Karpas-422 (cell line): ENCODE measurements around the gene PUS10. TPM values are rescaled to one million over a fixed set of nuclear protein-coding genes. Genes with fewer than 3 reads are reported as not detected.

ENCODE experiments used
- DNase-seq: peaks from one replicate; pipeline ENCODE4 v3.0.0-alpha.2; 2015
- H2AFZ ChIP-seq: fragments of 200-600 bp; sonication (generic); 2 replicates; pipeline ENCODE4 v1.6.1; 2014; ENCODE audit warnings: antibody characterized with exemption, low read length, mixed read lengths
- H3K27ac ChIP-seq: fragments of 200-600 bp; sonication (generic); 2 replicates; pipeline ENCODE4 v1.5.1; 2014; ENCODE audit warnings: mild to moderate bottlenecking, low read length, moderate library complexity
- H3K27me3 ChIP-seq: fragments of 200-600 bp; sonication (generic); 2 replicates; pipeline ENCODE4 v1.6.1; 2014; ENCODE audit warnings: low read length, mixed read lengths
- H3K36me3 ChIP-seq: fragments of 200-600 bp; sonication (generic); 2 replicates; pipeline ENCODE4 v1.6.1; 2014; ENCODE audit warnings: low read length, mixed read lengths; ENCODE audit not compliant: insufficient read depth
- H3K4me1 ChIP-seq: fragments of 200-600 bp; sonication (generic); 2 replicates; pipeline ENCODE4 v1.6.1; 2014; ENCODE audit warnings: mild to moderate bottlenecking, low read length, mixed read lengths
- H3K4me2 ChIP-seq: fragments of 200-600 bp; sonication (generic); 2 replicates; pipeline ENCODE4 v1.6.1; 2014; ENCODE audit warnings: low read length, low read depth, mild to moderate bottlenecking; ENCODE audit not compliant: poor library complexity, severe bottlenecking
- H3K4me3 ChIP-seq: fragments of 200-600 bp; sonication (generic); 2 replicates; pipeline ENCODE4 v1.5.1; 2014; ENCODE audit warnings: mild to moderate bottlenecking, antibody characterized with exemption, low read length, mixed read lengths
- H3K79me2 ChIP-seq: fragments of 200-600 bp; sonication (generic); 2 replicates; pipeline ENCODE4 v1.6.1; 2014; ENCODE audit warnings: mild to moderate bottlenecking, low read length, mixed read lengths
- H3K9ac ChIP-seq: fragments of 200-600 bp; sonication (generic); 2 replicates; pipeline ENCODE4 v1.6.0; 2014; ENCODE audit warnings: low read length
- H3K9me2 ChIP-seq: fragments of 200-600 bp; sonication (generic), shearing (Covaris generic); replicated peaks from 2 replicates; pipeline ENCODE4 v1.6.0; 2014; ENCODE audit warnings: mild to moderate bottlenecking, low read length, moderate library complexity; ENCODE audit not compliant: insufficient read depth
- H3K9me3 ChIP-seq: fragments of 300-700, 200-600 bp; sonication (generic); 2 replicates; pipeline ENCODE4 v1.6.1; 2014; ENCODE audit warnings: low read length, mixed read lengths
- H4K20me1 ChIP-seq: fragments of 200-600 bp; sonication (generic); 2 replicates; pipeline ENCODE4 v1.6.1; 2014; ENCODE audit warnings: mild to moderate bottlenecking, antibody characterized with exemption, low read length, low read depth; ENCODE audit not compliant: insufficient read depth
- total RNA-seq: library from RNA; depleted of rRNA; stranded (reverse); fragments of >200 nt; shearing (Covaris generic); gene quantifications from 2 replicates; pipeline ENCODE4 v1.2.3, GENCODE V29; 2014; ENCODE audit warnings: low replicate concordance; rRNA removed

PUS10 gene
- 11.8 and 18.8 TPM in 2 replicates for total RNA-seq

GRCh38 chr2:61017556-61018317 is at the start of gene PUS10, which contains the start of gene PEX13:
Gene PUS10, minus strand, starts transcription at chr2:61018255. Its CDS starts 6,365 bp downstream, at chr2:61011890.
Gene PEX13, plus strand, starts transcription at chr2:61017720. Its CDS starts 40 bp downstream, at chr2:61017760.
- Histone ChIP-seq H3K27me3 (no peaks in the 10 kb centered on the region), H3K79me2 (peaks cover 89% of the 10 kb centered on the region), H2AFZ (peak within 1 kb of the TSS; percentile 96), H3K9me2 (no peaks in the 10 kb centered on the region), H3K9me3 (peaks cover 11% of the 10 kb centered on the region; the same call in 1 of the 2 replicates), H4K20me1 (no peaks in the 10 kb centered on the region), H3K36me3 (peaks cover 24% of the 10 kb centered on the region), H3K4me1 (peaks cover 30% of the 10 kb centered on the region), H3K4me3 (peak within 1 kb of the TSS; percentile 87), H3K4me2 (peak within 1 kb of the TSS; percentile 95), H3K27ac (peak within 1 kb of the TSS; percentile 78), H3K9ac (peak within 1 kb of the TSS; percentile 85)
- peak; percentile 92 for DNase-seq

- Histone ChIP-seq H3K79me2 (peaks cover 36% of the 10 kb centered on the region), H3K9me2 (no peaks in the 10 kb centered on the region), H3K36me3 (peaks cover 8% of the 10 kb centered on the region), H2AFZ (peak within 1 kb of the TSS; percentile 93), H3K9ac (peak within 1 kb of the TSS; percentile 85), H3K4me3 (peak within 1 kb of the TSS; percentile 88), H3K27ac (peak within 1 kb of the TSS; percentile 19; the same call in 1 of the 2 replicates), H3K27me3 (no peaks in the 10 kb centered on the region), H3K4me1 (peaks cover 18% of the 10 kb centered on the region), H3K4me2 (peak within 1 kb of the TSS; percentile 89), H3K9me3 (no peaks in the 10 kb centered on the region), H4K20me1 (no peaks in the 10 kb centered on the region)
- DNase-seq, result peak; percentile 97
Observed at GRCh38 chr2:61065714-61066709, 48.0 kb upstream of the PUS10 start, which contains the start of gene SANBR. Gene SANBR, plus strand, starts transcription at chr2:61065871. Its CDS starts 4,480 bp downstream, at chr2:61070351.

- no peak for DNase-seq
- Histone ChIP-seq H4K20me1 (no peaks in the 10 kb centered on the region), H3K36me3 (no peaks in the 10 kb centered on the region), H3K4me1 (no peaks in the 10 kb centered on the region), H2AFZ (no peak overlapping the region), H3K4me2 (no peak overlapping the region), H3K27ac (no peak overlapping the region), H3K79me2 (no peaks in the 10 kb centered on the region), H3K9me3 (no peaks in the 10 kb centered on the region), H3K4me3 (no peak overlapping the region), H3K9ac (no peak overlapping the region), H3K27me3 (no peaks in the 10 kb centered on the region), H3K9me2 (no peaks in the 10 kb centered on the region)
Observed at GRCh38 chr2:61059382-61059781, 41.3 kb upstream of the PUS10 start.

- no peak overlapping the region for H3K4me3 ChIP-seq
- no peaks in the 10 kb centered on the region for H3K9me2 ChIP-seq
- no peaks in the 10 kb centered on the region for H4K20me1 ChIP-seq
- no peak overlapping the region for H2AFZ ChIP-seq
- H3K9me3 ChIP-seq, result no peaks in the 10 kb centered on the region
- no peak for DNase-seq
- no peak overlapping the region for H3K4me2 ChIP-seq
- no peaks in the 10 kb centered on the region for H3K4me1 ChIP-seq
- H3K27me3 ChIP-seq, result no peaks in the 10 kb centered on the region
- H3K27ac ChIP-seq, result no peak overlapping the region
- H3K9ac ChIP-seq, result no peak overlapping the region
- H3K79me2 ChIP-seq, result no peaks in the 10 kb centered on the region
- H3K36me3 ChIP-seq, result no peaks in the 10 kb centered on the region
Observed at GRCh38 chr2:61057562-61057961, 39.5 kb upstream of the PUS10 start.

GRCh38 chr2:61055557-61055956 is 37.5 kb upstream of the PUS10 start:
- no peak overlapping the region for H3K4me2 ChIP-seq
- no peaks in the 10 kb centered on the region for H3K9me3 ChIP-seq
- H3K27ac ChIP-seq, result no peak overlapping the region
- H3K79me2 ChIP-seq, result no peaks in the 10 kb centered on the region
- H3K4me1 ChIP-seq, result no peaks in the 10 kb centered on the region
- no peak overlapping the region for H3K4me3 ChIP-seq
- H3K36me3 ChIP-seq, result peaks cover 6% of the 10 kb centered on the region; the same call in 1 of the 2 replicates
- DNase-seq, result no peak
- H2AFZ ChIP-seq, result no peak overlapping the region
- H3K9ac ChIP-seq, result no peak overlapping the region
- no peaks in the 10 kb centered on the region for H3K27me3 ChIP-seq
- no peaks in the 10 kb centered on the region for H3K9me2 ChIP-seq
- no peaks in the 10 kb centered on the region for H4K20me1 ChIP-seq

- Histone ChIP-seq H3K9ac (no peak overlapping the region), H3K4me2 (no peak overlapping the region), H3K79me2 (peaks cover 49% of the 10 kb centered on the region), H3K9me3 (no peaks in the 10 kb centered on the region), H3K27me3 (no peaks in the 10 kb centered on the region), H3K27ac (no peak overlapping the region), H3K36me3 (peaks cover 32% of the 10 kb centered on the region), H3K9me2 (no peaks in the 10 kb centered on the region), H3K4me3 (no peak overlapping the region), H4K20me1 (no peaks in the 10 kb centered on the region), H3K4me1 (peaks cover 11% of the 10 kb centered on the region), H2AFZ (no peak overlapping the region)
- DNase-seq, result no peak
Observed at GRCh38 chr2:61045999-61046398, 27.9 kb upstream of the PUS10 start.

GRCh38 chr2:61045226-61045625 is 27.2 kb upstream of the PUS10 start:
- no peak overlapping the region for H3K4me3 ChIP-seq
- H3K9me2 ChIP-seq, result no peaks in the 10 kb centered on the region
- H3K9ac ChIP-seq, result no peak overlapping the region
- H3K27ac ChIP-seq, result peak overlapping the region; percentile 5; the same call in 1 of the 2 replicates
- no peak overlapping the region for H2AFZ ChIP-seq
- peaks cover 11% of the 10 kb centered on the region for H3K4me1 ChIP-seq
- no peaks in the 10 kb centered on the region for H3K9me3 ChIP-seq
- peaks cover 51% of the 10 kb centered on the region for H3K79me2 ChIP-seq
- no peak overlapping the region for H3K4me2 ChIP-seq
- no peaks in the 10 kb centered on the region for H3K27me3 ChIP-seq
- H3K36me3 ChIP-seq, result peaks cover 32% of the 10 kb centered on the region
- H4K20me1 ChIP-seq, result no peaks in the 10 kb centered on the region
- no peak for DNase-seq
